ENCODE data around the gene CFAP300. TPM values are rescaled to one million over a fixed set of nuclear protein-coding genes. Genes with fewer than 3 reads are reported as not detected.

CFAP300 gene
- total and polyA plus RNA-seq, 2 of the 8 experiments (the other 6 are each of a cell fraction or from before 2014, with no cell fraction given): 2.1 to 2.8 TPM

DNA sequence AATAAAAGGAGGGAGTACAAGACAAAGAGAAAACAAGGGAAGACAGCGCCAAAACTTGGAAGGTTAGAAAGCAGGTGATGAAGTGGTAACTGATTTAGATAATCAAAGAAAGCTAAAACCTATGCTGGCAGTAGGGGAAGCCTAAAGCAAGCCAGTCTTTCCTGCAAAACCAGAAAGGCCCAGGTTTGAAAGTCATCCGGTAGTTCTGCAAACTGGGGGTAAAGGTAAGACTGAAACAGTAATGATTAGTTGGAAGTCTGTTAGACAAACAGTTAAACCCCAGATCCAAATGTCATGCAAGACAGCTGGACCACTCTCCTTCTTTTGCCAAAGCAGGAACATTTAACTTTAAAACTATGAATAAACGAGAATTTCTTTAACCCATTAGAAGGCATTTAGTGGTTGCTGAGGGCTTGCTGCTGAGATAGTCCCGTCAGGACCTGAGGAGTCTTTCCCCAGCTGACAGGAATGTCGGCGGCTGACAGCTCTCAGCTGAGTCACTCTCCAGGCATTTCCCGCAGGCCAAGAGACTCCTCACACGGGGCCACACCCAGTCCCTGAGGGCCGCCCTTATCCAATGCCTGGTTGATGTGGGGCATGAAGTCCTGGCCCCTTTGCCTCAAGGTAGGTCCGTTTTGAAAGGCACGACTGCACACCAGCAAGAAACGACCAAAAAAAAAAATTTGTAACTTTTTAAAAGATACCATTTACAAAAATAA is 36.3 kb upstream of the CFAP300 start (continued):
- no peak for TF ChIP-seq SP1 (IDR thresholded peaks at IDR 0.05; ENCODE audit: low read depth, low read length)
- no peak for TF ChIP-seq POLR2A (IDR thresholded peaks at IDR 0.05; ENCODE audit: control extremely low read depth in 1 of 2, low read depth in 2 of 2, low read length in 2 of 2)
- TF ChIP-seq CHD1 (IDR thresholded peaks at IDR 0.05; ENCODE audit: low read depth, low read length): no peak
- no peak for TF ChIP-seq PHF8 (conservative IDR thresholded peaks at IDR 0.05; ENCODE audit: low read depth, low read length)
- no peak for TF ChIP-seq NRF1 (IDR thresholded peaks at IDR 0.05; ENCODE audit: low read depth, low read length)
- TF ChIP-seq, protein P1, sequence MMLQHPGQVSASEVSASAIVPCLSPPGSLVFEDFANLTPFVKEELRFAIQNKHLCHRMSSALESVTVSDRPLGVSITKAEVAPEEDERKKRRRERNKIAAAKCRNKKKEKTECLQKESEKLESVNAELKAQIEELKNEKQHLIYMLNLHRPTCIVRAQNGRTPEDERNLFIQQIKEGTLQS (IDR thresholded peaks at IDR 0.05; ENCODE audit: insufficient read depth, low read depth, low read length): peak; percentile 52; the same call in 1 of the 2 replicates
- TF ChIP-seq TAF7 (optimal IDR thresholded peaks at IDR 0.05; ENCODE audit: borderline replicate concordance, low read depth, low read length): no peak
- TF ChIP-seq KDM4A (IDR thresholded peaks at IDR 0.05; ENCODE audit: low read depth, low read length, severe bottlenecking): no peak
- TF ChIP-seq RAD21 (IDR thresholded peaks at IDR 0.05 in 1 of 2, conservative IDR thresholded peaks at IDR 0.05 in 1 of 2; ENCODE audit: low read depth in 2 of 2, low read length in 2 of 2): peak in 1 of 2 experiments; percentile 18; a peak in 1 of 4 replicates
- peak; percentile 98 for TF ChIP-seq JUND (IDR thresholded peaks at IDR 0.05; ENCODE audit: low read length)
- no peak for TF ChIP-seq EP300 (IDR thresholded peaks at IDR 0.05; ENCODE audit: borderline replicate concordance in 1 of 2, low read depth in 2 of 2, low read length in 2 of 2)
- no peak for TF ChIP-seq HDAC6 (IDR thresholded peaks at IDR 0.05; ENCODE audit: low read depth, low read length)
- TF ChIP-seq, protein P2, sequence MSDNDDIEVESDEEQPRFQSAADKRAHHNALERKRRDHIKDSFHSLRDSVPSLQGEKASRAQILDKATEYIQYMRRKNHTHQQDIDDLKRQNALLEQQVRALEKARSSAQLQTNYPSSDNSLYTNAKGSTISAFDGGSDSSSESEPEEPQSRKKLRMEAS (IDR thresholded peaks at IDR 0.05): no peak
- TF ChIP-seq CHD2 (IDR thresholded peaks at IDR 0.05; ENCODE audit: low read length): no peak
- no peak for TF ChIP-seq RBBP5 (IDR thresholded peaks at IDR 0.05; ENCODE audit: borderline replicate concordance, low read depth, low read length)
- TF ChIP-seq JUN (IDR thresholded peaks at IDR 0.05; ENCODE audit: low read depth, low read length): peak; percentile 76
- no peak for TF ChIP-seq SUZ12 (IDR thresholded peaks at IDR 0.05; ENCODE audit: low read length)
- no peak for TF ChIP-seq POLR2AphosphoS5 (IDR thresholded peaks at IDR 0.05; ENCODE audit: low read depth, low read length)
- 0 out of 2 replicates have a peak, but pooled peaks have one; percentile 51 for TF ChIP-seq YY1 (IDR thresholded peaks at IDR 0.05; ENCODE audit: low read depth, low read length)
- no peak for TF ChIP-seq FOSL1 (IDR thresholded peaks at IDR 0.05; ENCODE audit: insufficient read depth, low read depth, low read length)
- no peak for TF ChIP-seq KDM1A (IDR thresholded peaks at IDR 0.05; ENCODE audit: borderline replicate concordance, low read length)
- TF ChIP-seq CTBP2 (IDR thresholded peaks at IDR 0.05; ENCODE audit: borderline replicate concordance, insufficient read depth, insufficient read length, low read length): peak; percentile 89
- TF ChIP-seq RNF2 (IDR thresholded peaks at IDR 0.05; ENCODE audit: borderline replicate concordance, low read depth, low read length, missing control alignments, poor library complexity, severe bottlenecking): no peak

All from H1 (cell line).